Endothelial cell of umbilical vein (primary cell): ENCODE results near the gene NRXN3. TPM values are rescaled to one million over a fixed set of nuclear protein-coding genes. Genes with fewer than 3 reads are reported as not detected.

ENCODE experiments used
- BruUV-seq: library from RNA; stranded (reverse); fragments of 400-500 nt; replicated peaks from 2 replicates; lab custom pipeline; 2021; lab: Mats Ljungman, UMichigan
- CTCF ChIA-PET: fragments of 300-600, 350-600 bp; sonication (Branson Sonifier 250); formaldehyde crosslinking; loops from one replicate; lab custom pipeline; 2021; ENCODE audit warnings: antibody characterized with exemption, inconsistent platforms; lab: Charles Lee
- POLR2A ChIA-PET: fragments of 300-600, 350-600 bp; sonication (Branson Sonifier 250); formaldehyde crosslinking; loops from one replicate; lab custom pipeline; 2021; ENCODE audit warnings: antibody characterized with exemption, inconsistent platforms; lab: Charles Lee
- DNase-seq: peaks from one replicate; pipeline ENCODE4 v3.0.0-alpha.2; 2011; ENCODE audit warnings: low read depth, low spot score
- FAIRE-seq: peaks from 2 replicates; lab custom pipeline; 2011; peaks lifted over from hg19 to GRCh38; lab: Jason Lieb, UNC
- H2AFZ ChIP-seq: 2 replicates; pipeline ENCODE4 v1.6.0; 2012; ENCODE audit warnings: low read depth, low read length, control low read depth, inconsistent platforms
- H3K27ac ChIP-seq: 2 replicates; pipeline ENCODE4 v1.5.1; 2011; ENCODE audit warnings: low read depth, mild to moderate bottlenecking, control low read depth, low read length, moderate library complexity; ENCODE audit not compliant: insufficient read depth
- H3K27me3 ChIP-seq, 2 experiments: 2 replicates each; pipeline versions ENCODE4 v1.6.0 to v1.6.1; 2011; ENCODE audit warnings: low read length in 2 of 2, mixed read lengths in 1 of 2; ENCODE audit not compliant: control insufficient read depth in 2 of 2, insufficient read depth in 2 of 2
- H3K36me3 ChIP-seq, 2 experiments: 2 replicates in 1 of 2; 3 replicates in 1 of 2; pipeline ENCODE4 v1.5.1; 2011; ENCODE audit warnings: low read length in 2 of 2, mild to moderate bottlenecking in 1 of 2, moderate library complexity in 1 of 2; ENCODE audit not compliant: control insufficient read depth in 2 of 2, insufficient read depth in 2 of 2; ENCODE audit errors: extremely low read depth in 1 of 2
- H3K4me1 ChIP-seq: 3 replicates; pipeline ENCODE4 v1.5.1; 2011; ENCODE audit warnings: mild to moderate bottlenecking, low read length; ENCODE audit not compliant: control insufficient read depth, insufficient read depth; ENCODE audit errors: extremely low read depth
- H3K4me2 ChIP-seq: 2 replicates; pipeline ENCODE4 v1.6.1; 2011; ENCODE audit warnings: low read length, control low read depth, mixed read lengths; ENCODE audit not compliant: insufficient read depth
- H3K4me3 ChIP-seq, 3 experiments: fragments of 200-600 bp in 1 of 3; sonication (generic), shearing (Covaris generic) in 1 of 3; replicated peaks in 1 of 3; 2 replicates each; pipeline ENCODE4 v1.5.1; 2011 to 2016; ENCODE audit warnings: control low read depth in 3 of 3, low read length in 3 of 3, mild to moderate bottlenecking in 2 of 3, inconsistent platforms in 1 of 3, low read depth in 1 of 3, moderate library complexity in 1 of 3; ENCODE audit not compliant: insufficient read depth in 1 of 3
- H3K79me2 ChIP-seq: 2 replicates; pipeline ENCODE4 v1.6.0; 2012; ENCODE audit warnings: low read length, inconsistent platforms; ENCODE audit not compliant: control insufficient read depth, insufficient read depth
- H3K9ac ChIP-seq: replicated peaks from 2 replicates; pipeline ENCODE3; 2011; ENCODE audit warnings: low read length, control low read depth; ENCODE audit not compliant: insufficient read depth; ENCODE audit errors: extremely low read depth
- H3K9me1 ChIP-seq: replicated peaks from 3 replicates; pipeline ENCODE4 v1.6.0; 2011; ENCODE audit warnings: mild to moderate bottlenecking, low read length; ENCODE audit not compliant: control insufficient read depth, insufficient read depth; ENCODE audit errors: extremely low read depth
- H3K9me3 ChIP-seq: replicated peaks from 2 replicates; pipeline ENCODE4 v1.5.1; 2012; ENCODE audit warnings: low read length, inconsistent platforms; ENCODE audit not compliant: control insufficient read depth, insufficient read depth
- H4K20me1 ChIP-seq: replicated peaks from 2 replicates; pipeline ENCODE3; 2011; ENCODE audit warnings: mild to moderate bottlenecking, low read length; ENCODE audit not compliant: control insufficient read depth, insufficient read depth; ENCODE audit errors: extremely low read depth
- EZH2 ChIP-seq: IDR thresholded peaks from 2 replicates; pipeline ENCODE4 v1.6.1; 2012; ENCODE audit warnings: borderline replicate concordance, low read depth, mild to moderate bottlenecking, moderate library complexity, low read length, inconsistent platforms; ENCODE audit not compliant: severe bottlenecking
- FOS ChIP-seq: IDR thresholded peaks from 2 replicates; pipeline ENCODE4 v1.6.1; 2011; ENCODE audit warnings: mild to moderate bottlenecking, low read length, moderate library complexity, borderline replicate concordance; ENCODE audit not compliant: insufficient read depth
- GATA2 ChIP-seq: IDR thresholded peaks from 2 replicates; pipeline ENCODE4 v1.7.0; 2011; ENCODE audit warnings: low read depth, mild to moderate bottlenecking, moderate library complexity, mixed read lengths, low read length; ENCODE audit not compliant: insufficient read length, insufficient read depth
- JUN ChIP-seq: IDR thresholded peaks from 2 replicates; pipeline ENCODE4 v1.6.1; 2011; ENCODE audit warnings: borderline replicate concordance, low read depth; ENCODE audit not compliant: insufficient read length, insufficient read depth
- MYC ChIP-seq: IDR thresholded peaks from one replicate; pipeline ENCODE4 v1.6.1; 2011; ENCODE audit warnings: mild to moderate bottlenecking, low read depth, low read length
- POLR2A ChIP-seq: IDR thresholded peaks from 2 replicates; pipeline ENCODE4 v1.6.1; 2012; ENCODE audit warnings: low read depth, mild to moderate bottlenecking, control low read depth, low read length
- POLR2AphosphoS5 ChIP-seq: IDR thresholded peaks from 2 replicates; pipeline ENCODE4 v1.6.1; 2012; ENCODE audit warnings: low read depth, mild to moderate bottlenecking, control low read depth, low read length, moderate library complexity; ENCODE audit not compliant: insufficient read depth
- dilution Hi-C: fragments of 300-500 bp; cut with MboI; formaldehyde crosslinking; loops from one replicate; pipeline ENCODE4 v1.15.0; 2019; ENCODE audit warnings: low sequenced_read_pairs; ENCODE audit not compliant: extremely low pct_ligation_motif_present
- intact Hi-C: fragments of 100-400 bp; cut with micrococcal nuclease; formaldehyde crosslinking; loops from one replicate; pipeline ENCODE4 v1.10.0; 2022
- polyA plus RNA-seq, 4 experiments: library from polyadenylated mRNA; depleted of rRNA in 3 of 4; stranded (reverse) in 3 of 4; unstranded in 1 of 4; fragments of >200 nt; gene quantifications; 2 replicates each; pipeline versions ENCODE4 v1.2.1 to v1.2.3, GENCODE V29; 2011 to 2012; ENCODE audit warnings: missing spikeins in 1 of 4
- total RNA-seq: library from RNA; stranded (reverse); gene quantifications from 2 replicates; pipeline ENCODE4 v1.2.3, GENCODE V29; 2021
- TF ChIP-seq, protein P1 (sequence below), 2 donors: IDR thresholded peaks; 1 replicate in 1 of 2; 2 replicates in 1 of 2; pipeline ENCODE4 v1.5.1; 2011; ENCODE audit warnings: low read length in 2 of 2, mild to moderate bottlenecking in 2 of 2, moderate library complexity in 2 of 2, control low read depth in 1 of 2, inconsistent platforms in 1 of 2, low read depth in 1 of 2; ENCODE audit not compliant: insufficient read depth in 1 of 2; ENCODE audit errors: extremely low read depth in 1 of 2
- TF ChIP-seq, protein P2 (sequence below): IDR thresholded peaks from 2 replicates; pipeline ENCODE4 v1.6.1; 2011; ENCODE audit not compliant: insufficient read depth, insufficient read length

NRXN3 gene
- total and polyA plus RNA-seq, 2 donors (not counting 3 experiments of a cell fraction or from before 2014, with no cell fraction given): 0.72 to 4.2 TPM

DNA sequence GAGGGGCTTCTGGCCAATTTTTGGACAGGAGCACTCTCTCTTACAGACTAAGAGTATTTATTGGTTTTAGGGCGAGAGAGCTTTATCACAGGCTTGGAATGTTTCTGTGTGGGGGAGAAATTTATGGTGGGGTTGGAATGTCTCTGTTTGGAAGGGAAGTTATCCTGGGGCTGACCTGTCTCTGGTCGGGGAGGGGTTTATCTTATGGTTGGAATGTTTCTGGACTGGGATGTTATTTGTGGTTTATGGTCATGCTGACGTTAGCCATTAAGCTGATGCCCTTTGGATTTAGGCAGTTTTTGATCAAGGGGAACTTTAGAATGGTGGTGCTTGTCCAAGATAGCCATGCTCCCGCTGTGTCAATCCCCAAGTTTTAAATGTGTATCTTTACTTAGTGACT, 1426.4 kb downstream of the NRXN3 start:
- Histone ChIP-seq H2AFZ (no peak overlapping the region), H3K9me3 (no peaks in the 10 kb centered on the region), H3K9ac (no peak overlapping the region), H3K4me2 (no peak overlapping the region), H3K36me3 (no peaks in the 10 kb centered on the region), H3K27me3 (no peaks in the 10 kb centered on the region), H3K79me2 (no peaks in the 10 kb centered on the region), H4K20me1 (no peaks in the 10 kb centered on the region), H3K27ac (no peak overlapping the region), H3K9me1 (no peaks in the 10 kb centered on the region), H3K4me1 (no peaks in the 10 kb centered on the region), H3K4me3 (no peak overlapping the region)
- BruUV-seq: no TSS peak
- dilution Hi-C loops: no loop called here
- FAIRE-seq (no peak), DNase-seq (no peak)
- CTCF ChIA-PET: no interaction called here
- POLR2A ChIA-PET: no interaction called here
- TF ChIP-seq, protein P1, sequence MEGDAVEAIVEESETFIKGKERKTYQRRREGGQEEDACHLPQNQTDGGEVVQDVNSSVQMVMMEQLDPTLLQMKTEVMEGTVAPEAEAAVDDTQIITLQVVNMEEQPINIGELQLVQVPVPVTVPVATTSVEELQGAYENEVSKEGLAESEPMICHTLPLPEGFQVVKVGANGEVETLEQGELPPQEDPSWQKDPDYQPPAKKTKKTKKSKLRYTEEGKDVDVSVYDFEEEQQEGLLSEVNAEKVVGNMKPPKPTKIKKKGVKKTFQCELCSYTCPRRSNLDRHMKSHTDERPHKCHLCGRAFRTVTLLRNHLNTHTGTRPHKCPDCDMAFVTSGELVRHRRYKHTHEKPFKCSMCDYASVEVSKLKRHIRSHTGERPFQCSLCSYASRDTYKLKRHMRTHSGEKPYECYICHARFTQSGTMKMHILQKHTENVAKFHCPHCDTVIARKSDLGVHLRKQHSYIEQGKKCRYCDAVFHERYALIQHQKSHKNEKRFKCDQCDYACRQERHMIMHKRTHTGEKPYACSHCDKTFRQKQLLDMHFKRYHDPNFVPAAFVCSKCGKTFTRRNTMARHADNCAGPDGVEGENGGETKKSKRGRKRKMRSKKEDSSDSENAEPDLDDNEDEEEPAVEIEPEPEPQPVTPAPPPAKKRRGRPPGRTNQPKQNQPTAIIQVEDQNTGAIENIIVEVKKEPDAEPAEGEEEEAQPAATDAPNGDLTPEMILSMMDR (IDR thresholded peaks at IDR 0.05; ENCODE audit: extremely low read depth in 1 of 2, insufficient read depth in 1 of 2, low read depth in 1 of 2, low read length in 2 of 2): no peak
- no peak for TF ChIP-seq MYC
- no peak for TF ChIP-seq FOS
- no peak for TF ChIP-seq GATA2
- no peak for TF ChIP-seq JUN
- no peak for TF ChIP-seq POLR2A
- TF ChIP-seq EZH2: no peak
- no peak for TF ChIP-seq POLR2AphosphoS5
- TF ChIP-seq, protein P2, sequence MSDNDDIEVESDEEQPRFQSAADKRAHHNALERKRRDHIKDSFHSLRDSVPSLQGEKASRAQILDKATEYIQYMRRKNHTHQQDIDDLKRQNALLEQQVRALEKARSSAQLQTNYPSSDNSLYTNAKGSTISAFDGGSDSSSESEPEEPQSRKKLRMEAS: no peak
- intact Hi-C loops: no loop called here
